COLO829 (cell line): ENCODE measurements around the gene KLRD1.
"Not testable (repeated sequence)": the region's sequence is repeated elsewhere in the genome, so short reads cannot be mapped to it uniquely, and the experiment has no call there.

Source experiments
- DNase-seq: peaks from one replicate; pipeline ENCODE4 v3.0.0; 2012; ENCODE audit warnings: low spot score

KLRD1 gene

DNA sequence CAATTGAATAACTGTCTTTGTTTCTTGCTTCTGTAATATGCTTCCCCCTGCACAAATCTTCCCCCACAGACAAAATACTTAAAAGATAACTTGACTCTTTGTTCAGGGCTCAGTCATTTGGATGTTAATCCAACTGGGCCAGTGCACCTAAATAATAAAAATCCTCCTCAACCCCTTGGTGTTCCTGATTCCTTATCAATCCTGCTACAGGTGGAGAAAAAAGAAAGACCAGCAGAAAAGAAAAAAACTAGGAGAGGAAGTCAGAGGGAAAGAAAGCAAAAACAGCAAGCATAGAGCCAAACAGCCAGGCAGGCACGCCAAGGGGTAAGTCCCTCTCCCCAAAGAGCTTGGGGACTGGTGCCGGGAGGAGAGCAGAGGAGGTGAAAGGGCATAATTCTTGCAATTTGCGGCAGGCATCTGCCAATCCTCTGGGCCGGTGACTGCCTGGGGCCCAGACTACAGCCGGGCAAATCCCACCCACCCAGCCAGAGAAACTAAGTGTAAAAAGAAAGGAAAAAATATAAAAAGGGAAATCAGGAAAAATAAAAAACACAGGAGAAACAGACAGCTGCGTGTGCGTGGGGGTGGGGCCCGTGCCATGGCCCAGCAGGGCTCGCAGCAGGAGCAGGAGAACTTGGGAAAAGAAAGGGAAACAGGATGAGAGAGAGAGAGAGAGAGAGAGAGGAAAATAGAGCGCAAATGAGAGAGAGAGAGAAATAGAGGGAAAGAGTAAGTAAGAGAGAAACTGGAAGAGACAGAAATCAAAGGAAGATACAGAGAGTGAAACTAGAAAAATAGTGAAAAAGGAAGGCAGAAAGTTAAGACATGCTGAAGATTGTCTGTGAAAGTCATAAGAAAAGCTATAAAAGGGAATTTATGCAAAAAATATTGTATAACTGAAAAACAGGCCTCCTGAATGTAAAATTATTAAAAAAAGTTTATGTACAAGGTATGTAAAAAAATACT lies 60.8 kb downstream of the KLRD1 start:
- no peak for DNase-seq

DNA sequence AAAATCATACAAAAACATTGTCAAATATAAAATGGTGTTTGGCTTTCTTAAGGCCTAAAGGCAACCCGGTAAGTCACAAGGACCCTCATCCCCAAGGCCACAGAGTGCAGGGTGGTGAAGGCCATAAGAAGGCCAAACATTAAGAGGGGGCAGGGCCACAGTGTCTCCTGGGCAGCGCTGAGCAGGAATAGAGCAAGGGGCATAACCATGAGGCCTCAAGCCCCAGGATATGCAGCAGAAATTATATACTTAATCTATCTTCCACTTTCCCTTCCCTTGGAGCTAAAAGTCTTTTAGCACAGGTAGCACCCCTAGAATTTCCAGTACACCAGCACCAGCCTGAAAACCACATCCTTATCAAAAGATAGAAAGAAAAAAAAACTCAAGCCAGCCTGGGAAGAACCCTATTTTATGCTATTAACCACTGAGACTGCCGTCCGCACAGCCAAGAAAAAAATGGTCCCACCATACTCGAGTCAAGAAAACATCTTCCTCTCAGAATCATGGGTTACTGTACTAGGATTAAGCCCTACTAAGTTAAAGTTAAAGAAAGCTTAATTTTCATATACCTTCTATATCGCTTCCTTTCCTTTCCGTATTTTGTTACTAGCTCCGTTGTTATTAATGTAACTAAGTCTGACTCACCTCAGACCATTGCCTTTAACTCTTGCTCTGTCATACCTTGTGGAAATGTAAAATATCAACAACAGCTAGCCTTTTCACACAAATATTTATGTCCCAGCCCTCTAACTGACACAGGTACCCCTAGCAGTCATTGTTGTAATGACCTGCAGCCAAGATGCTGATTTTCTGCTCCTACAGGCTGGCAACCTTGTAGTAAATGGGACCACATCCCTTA lies 62.1 kb downstream of the KLRD1 start:
- no peak for DNase-seq

- DNase-seq: not testable (repeated sequence)
Measured at GRCh38 chr12:10371893-10372535, 64.3 kb downstream of the KLRD1 start.

- no peak for DNase-seq
Measured at GRCh38 chr12:10372559-10372958, 64.9 kb downstream of the KLRD1 start.

DNA sequence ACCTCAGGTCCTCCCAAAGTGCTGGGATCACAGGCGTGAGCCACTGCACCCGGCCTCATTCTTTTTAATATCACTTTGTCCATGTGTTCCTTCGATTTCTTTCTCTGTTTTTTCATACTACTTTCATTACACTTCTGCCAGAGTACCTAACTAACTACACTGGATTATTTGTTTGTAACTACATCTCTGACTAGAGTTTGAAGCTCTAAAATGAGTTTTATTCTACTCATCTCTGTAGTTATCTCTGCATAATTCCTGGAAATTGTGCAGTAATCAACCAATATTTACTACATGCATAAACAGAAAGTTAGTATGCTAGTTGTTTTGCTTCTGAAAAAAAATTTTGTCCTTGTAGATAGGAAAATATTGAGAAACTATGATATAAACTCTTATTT lies 67.0 kb downstream of the KLRD1 start:
- no peak for DNase-seq

DNA sequence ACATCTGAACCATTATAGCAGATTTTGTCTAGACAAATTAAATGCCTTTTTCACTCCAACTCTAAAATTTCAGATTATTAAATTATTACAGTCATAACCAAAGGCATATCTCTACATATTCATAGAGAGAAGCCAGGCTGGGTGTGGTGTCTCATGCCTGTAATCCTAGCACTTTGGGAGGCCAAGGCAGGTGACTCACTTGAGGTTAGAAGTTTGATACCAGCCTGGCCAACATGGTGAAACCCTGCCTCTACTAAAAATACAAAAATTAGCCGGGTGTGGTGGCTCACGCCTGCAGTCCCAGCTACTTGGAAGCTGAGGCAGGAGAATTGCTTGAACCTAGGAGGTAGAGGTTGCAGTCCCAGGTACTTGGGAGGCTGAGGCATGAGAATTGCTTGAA lies 71.1 kb downstream of the KLRD1 start:
- DNase-seq: not testable (repeated sequence)
